ENCODE measurements around the gene TAS1R1.

The TAS1R1 gene

GRCh38 chr1:6601923-6602668 is 47.0 kb downstream of the TAS1R1 start:
- H3K27me3 ChIP-seq (ENCODE audit: control insufficient read depth, insufficient read depth, low read length), result no peaks in the 10 kb centered on the region
- H3K9me3 ChIP-seq (ENCODE audit: control insufficient read depth, low read length), result no peaks in the 10 kb centered on the region
- H3K27ac ChIP-seq, result peak overlapping the region; percentile 66
- H3K9ac ChIP-seq, result no peak overlapping the region
- H3K4me3 ChIP-seq (ENCODE audit: low read depth, low read length), result peak overlapping the region; percentile 82
- H3K4me2 ChIP-seq (ENCODE audit: low read length), result peak overlapping the region; percentile 95
- peaks cover 6% of the 10 kb centered on the region for H3K4me1 ChIP-seq
- H3K36me3 ChIP-seq (ENCODE audit: control insufficient read depth, insufficient read depth, low read length), result no peaks in the 10 kb centered on the region
- H3K79me2 ChIP-seq, result peaks cover 9% of the 10 kb centered on the region
- H2AFZ ChIP-seq, result peak overlapping the region; percentile 79
- TF ChIP-seq CTCF (IDR thresholded peaks at IDR 0.05), result no peak

- no peaks in the 10 kb centered on the region for H3K27me3 ChIP-seq (ENCODE audit: control insufficient read depth, insufficient read depth, low read length)
- H3K27ac ChIP-seq, result peak within 1 kb of the TSS; percentile 88
- H2AFZ ChIP-seq, result peak within 1 kb of the TSS; percentile 93
- peaks cover 6% of the 10 kb centered on the region for H3K4me1 ChIP-seq
- TF ChIP-seq CTCF (IDR thresholded peaks at IDR 0.05), result no peak
- H3K36me3 ChIP-seq (ENCODE audit: control insufficient read depth, insufficient read depth, low read length), result no peaks in the 10 kb centered on the region
- H3K4me3 ChIP-seq (ENCODE audit: low read depth, low read length), result peak within 1 kb of the TSS; percentile 82
- H3K79me2 ChIP-seq, result peaks cover 7% of the 10 kb centered on the region
- peak within 1 kb of the TSS; percentile 95 for H3K4me2 ChIP-seq (ENCODE audit: low read length)
- no peaks in the 10 kb centered on the region for H3K9me3 ChIP-seq (ENCODE audit: control insufficient read depth, low read length)
- peak within 1 kb of the TSS; percentile 37 for H3K9ac ChIP-seq
Measured at GRCh38 chr1:6602669-6603237, 47.6 kb downstream of the TAS1R1 start, which contains the start of gene KLHL21. Gene KLHL21, minus strand, starts transcription at chr1:6602869. Its CDS starts 52 bp downstream, at chr1:6602817.

GRCh38 chr1:6603238-6603914 is 48.3 kb downstream of the TAS1R1 start:
- H3K4me3 ChIP-seq (ENCODE audit: low read depth, low read length), result peak overlapping the region; percentile 75
- H2AFZ ChIP-seq, result peak overlapping the region; percentile 93
- peak overlapping the region; percentile 88 for H3K27ac ChIP-seq
- TF ChIP-seq CTCF (IDR thresholded peaks at IDR 0.05), result no peak
- H3K9me3 ChIP-seq (ENCODE audit: control insufficient read depth, low read length), result no peaks in the 10 kb centered on the region
- H3K36me3 ChIP-seq (ENCODE audit: control insufficient read depth, insufficient read depth, low read length), result no peaks in the 10 kb centered on the region
- H3K27me3 ChIP-seq (ENCODE audit: control insufficient read depth, insufficient read depth, low read length), result no peaks in the 10 kb centered on the region
- peak overlapping the region; percentile 37 for H3K9ac ChIP-seq
- H3K4me2 ChIP-seq (ENCODE audit: low read length), result peak overlapping the region; percentile 80
- peaks cover 6% of the 10 kb centered on the region for H3K79me2 ChIP-seq
- H3K4me1 ChIP-seq, result peaks cover 6% of the 10 kb centered on the region

- Histone ChIP-seq H3K79me2 (peaks cover 6% of the 10 kb centered on the region), H3K36me3 (ENCODE audit: control insufficient read depth, insufficient read depth, low read length) (no peaks in the 10 kb centered on the region), H3K4me3 (ENCODE audit: low read depth, low read length) (peak overlapping the region; percentile 75), H3K9ac (no peak overlapping the region), H2AFZ (peak overlapping the region; percentile 93), H3K4me1 (peaks cover 6% of the 10 kb centered on the region), H3K27ac (peak overlapping the region; percentile 88), H3K4me2 (ENCODE audit: low read length) (peak overlapping the region; percentile 80), H3K9me3 (ENCODE audit: control insufficient read depth, low read length) (no peaks in the 10 kb centered on the region), H3K27me3 (ENCODE audit: control insufficient read depth, insufficient read depth, low read length) (no peaks in the 10 kb centered on the region)
- no peak for TF ChIP-seq CTCF (IDR thresholded peaks at IDR 0.05)
Measured at GRCh38 chr1:6603915-6604558, 48.9 kb downstream of the TAS1R1 start.

Measured in parathyroid adenoma (tissue), 2 donors.